Left cardiac atrium (tissue), 4 donors: ENCODE results near the gene PELI3. TPM values are rescaled to one million over a fixed set of nuclear protein-coding genes. Genes with fewer than 3 reads are reported as not detected.
"Not testable (repeated sequence)": the region's sequence is repeated elsewhere in the genome, so short reads cannot be mapped to it uniquely, and the experiment has no call there.

Experiments
- ATAC-seq, 2 donors: fragments of 200-7000 bp; cut with Tn5 transposase; one replicate each; pipeline ENCODE4 v1.9.1; 2020; ENCODE audit warnings: mild to moderate bottlenecking in 2 of 2, moderate library complexity in 2 of 2
- DNase-seq: peaks from one replicate; pipeline ENCODE4 v3.0.0-alpha.2; 2020
- intact Hi-C, 2 donors: fragments of 100-400 bp; cut with DNase I; formaldehyde crosslinking; loops; one replicate each; pipeline versions ENCODE4 v1.14.1 to v1.15.1; 2022 to 2023
- long read RNA-seq: library from polyadenylated mRNA; unstranded; transcript quantifications from one replicate; pipeline ENCODE4 v2.0.0, GENCODE V29; 2021
- total RNA-seq, 2 donors: library from RNA; stranded (reverse); fragmentation: NEBNext Ultra II Directional; extraction: Animal tissue kit (Norgen Biotek cat#: 25700); gene quantifications; one replicate each; pipeline ENCODE4 v1.2.1, GENCODE V29; 2021
- donor health status: DM: no; HTN: yes; CAD: no.
- donor health status: DM: no; HTN: yes; CAD: no; lungs with severe emphysema.
- donor health status: DM: yes; HTN: yes; CAD: no.
- donor health status: Dilated cardiomyopathy.

PELI3 gene, protein sequence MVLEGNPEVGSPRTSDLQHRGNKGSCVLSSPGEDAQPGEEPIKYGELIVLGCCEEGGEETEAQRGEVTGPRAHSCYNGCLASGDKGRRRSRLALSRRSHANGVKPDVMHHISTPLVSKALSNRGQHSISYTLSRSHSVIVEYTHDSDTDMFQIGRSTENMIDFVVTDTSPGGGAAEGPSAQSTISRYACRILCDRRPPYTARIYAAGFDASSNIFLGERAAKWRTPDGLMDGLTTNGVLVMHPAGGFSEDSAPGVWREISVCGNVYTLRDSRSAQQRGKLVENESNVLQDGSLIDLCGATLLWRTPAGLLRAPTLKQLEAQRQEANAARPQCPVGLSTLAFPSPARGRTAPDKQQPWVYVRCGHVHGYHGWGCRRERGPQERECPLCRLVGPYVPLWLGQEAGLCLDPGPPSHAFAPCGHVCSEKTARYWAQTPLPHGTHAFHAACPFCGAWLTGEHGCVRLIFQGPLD
- total RNA-seq: 10 to 100 TPM in 1 of 2 donors, 1 to 10 TPM in 1; 9.1 to 11.0 TPM
- long read RNA-seq, partial matches to known transcripts: 9 of 9 reads
- long read RNA-seq, other reads (novel, unspliced or antisense): 0 of 9 reads

DNA sequence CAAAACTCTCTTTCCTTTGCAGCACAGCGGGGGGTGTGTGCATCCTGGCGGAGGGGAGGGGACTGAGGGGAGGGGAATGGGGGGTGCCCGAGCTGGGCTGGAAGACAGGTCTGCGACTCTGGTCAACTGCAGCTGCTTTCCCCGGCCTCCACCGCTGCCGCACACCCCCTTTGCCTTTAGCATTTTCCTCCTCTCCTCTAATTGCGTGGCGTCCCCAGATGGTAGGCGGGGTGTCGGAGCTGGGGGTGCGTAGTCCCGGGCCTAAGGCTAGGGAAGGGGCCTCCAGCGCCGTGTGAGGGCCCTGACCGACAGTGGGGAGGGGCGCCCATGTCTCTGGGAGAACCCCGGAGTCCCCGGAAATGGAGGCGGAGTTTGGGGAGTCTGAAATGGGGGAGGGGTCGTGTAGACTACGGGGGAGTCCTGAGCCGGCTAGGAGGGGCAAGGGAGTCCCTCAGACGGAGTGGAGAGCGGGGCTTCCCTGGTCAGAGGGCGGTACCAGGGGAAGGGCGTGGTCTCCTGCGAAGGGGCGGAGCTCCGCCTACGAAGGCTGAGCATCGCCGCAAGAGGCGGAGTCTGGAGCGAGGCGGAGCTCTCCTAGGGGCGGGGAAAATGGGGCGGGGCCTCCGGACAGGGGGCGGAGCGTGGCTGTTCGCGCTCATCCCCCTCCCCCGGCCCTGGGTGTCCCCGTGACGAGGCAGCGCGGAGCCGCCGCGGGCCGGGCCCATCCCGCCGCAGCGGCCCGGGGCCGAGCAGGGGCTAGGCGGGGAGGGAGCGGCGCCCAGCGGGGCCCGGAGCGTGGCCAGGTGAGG lies at the start of gene PELI3:
PELI3 (plus strand) TSS at position 681 of the 809 bp plus-strand sequence. CDS start 1,224 bp downstream, outside the sequence.
- ATAC-seq (peak; percentile 98 to 99), DNase-seq (peak; percentile 92)
- intact Hi-C loops: no loop called here

DNA sequence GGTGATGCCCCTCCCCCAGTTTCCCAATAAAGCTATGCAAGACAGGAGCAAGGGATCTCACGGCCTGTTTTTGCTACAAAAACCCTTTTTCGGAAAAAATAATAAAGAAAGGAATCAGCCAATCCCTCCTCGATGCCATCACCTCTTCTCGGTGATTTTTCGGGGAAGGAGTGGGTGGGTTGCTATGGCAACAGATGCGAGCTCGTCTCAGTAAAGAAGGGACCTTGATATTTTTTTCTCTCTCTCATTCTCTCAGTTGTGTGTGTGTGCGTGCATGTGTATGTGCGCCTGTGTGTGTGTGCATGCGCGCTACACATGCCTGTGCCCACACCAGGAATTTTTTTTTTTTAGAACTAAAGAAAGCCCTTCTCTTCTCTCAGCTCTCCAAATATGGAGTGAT lies 49.7 kb upstream of the PELI3 start:
- intact Hi-C loops: no loop called here
- ATAC-seq (no peak), DNase-seq (no peak)

DNA sequence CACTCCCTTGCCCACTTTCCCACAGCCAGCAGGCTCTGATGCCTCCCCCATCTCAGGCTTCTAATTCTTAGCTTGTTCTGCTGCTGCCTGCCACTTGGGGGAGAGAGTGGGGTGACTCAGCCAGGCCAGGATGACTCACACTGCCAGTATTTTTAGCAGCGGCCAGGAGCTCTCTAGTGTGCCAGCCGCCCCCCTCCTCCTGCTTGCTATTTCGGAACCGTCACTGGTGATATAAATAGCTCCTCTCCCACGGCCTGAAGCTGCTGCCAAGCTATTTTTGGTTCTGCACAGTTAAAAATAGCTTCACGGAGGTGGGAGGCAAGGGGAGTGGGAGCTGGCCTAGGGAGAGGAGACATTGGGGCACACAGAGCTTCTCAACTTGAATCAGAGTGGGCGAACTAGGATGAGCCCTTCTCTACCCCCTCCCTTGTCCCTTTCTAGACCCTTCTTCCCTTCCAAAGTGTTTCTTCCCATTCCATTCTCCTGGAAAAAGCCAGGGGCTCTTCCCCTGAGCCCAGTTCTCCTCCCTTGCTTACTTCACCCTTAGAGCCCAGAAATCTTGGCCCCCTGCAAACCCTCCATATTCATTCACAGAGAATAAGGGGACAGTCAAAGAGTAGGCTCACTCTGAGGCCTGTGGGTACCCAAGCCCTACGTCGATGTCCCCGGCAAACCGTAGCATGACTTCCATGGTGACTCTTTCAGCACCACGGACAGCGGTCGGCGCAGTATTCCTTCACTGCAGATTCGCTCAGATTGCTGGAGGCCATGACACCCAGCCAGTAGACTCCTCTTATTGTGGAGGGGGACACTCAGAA lies 48.3 kb upstream of the PELI3 start:
- ATAC-seq (peak; percentile 91 to 94), DNase-seq (peak; percentile 83)
- intact Hi-C loops: no loop called here

DNA sequence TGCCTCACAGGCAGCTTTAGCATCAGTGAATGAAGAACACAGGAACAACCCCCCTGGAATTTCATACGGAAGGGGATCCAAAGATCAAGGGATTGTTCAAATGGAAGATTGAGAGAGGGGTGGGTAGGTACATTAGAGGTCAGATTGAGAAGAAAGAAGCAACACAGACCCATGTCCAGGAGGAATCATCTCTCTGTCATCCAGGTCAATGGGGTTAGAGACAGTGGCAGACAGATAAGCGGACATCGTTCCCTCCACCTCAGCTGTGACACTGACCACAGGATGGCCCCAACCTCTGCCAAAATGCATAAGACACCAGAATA lies 47.8 kb upstream of the PELI3 start:
- intact Hi-C loops: no loop called here
- ATAC-seq: no peak
- DNase-seq: no peak

DNA sequence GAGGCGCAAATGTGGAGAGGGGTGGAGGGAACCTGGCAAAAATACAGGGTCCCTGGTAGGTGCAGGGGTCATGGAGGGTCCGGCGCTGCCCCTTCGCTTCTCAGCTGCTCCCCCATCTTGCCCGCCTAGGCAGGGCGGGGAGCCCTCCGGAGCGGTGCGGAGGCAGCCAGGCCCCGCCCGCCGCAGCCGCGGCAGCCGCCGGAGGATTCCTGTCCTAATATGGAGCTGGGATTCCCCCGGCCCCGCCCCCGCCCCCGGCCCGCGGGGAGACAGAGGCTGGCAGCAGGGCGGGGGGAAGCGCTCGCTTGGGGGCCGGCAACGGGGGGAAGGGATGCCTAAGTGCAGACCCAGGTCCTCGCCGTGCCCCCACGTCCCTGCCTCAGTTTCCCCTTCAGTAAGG lies 46.9 kb upstream of the PELI3 start:
- intact Hi-C loops: no loop called here
- ATAC-seq (no peak), DNase-seq (no peak)

DNA sequence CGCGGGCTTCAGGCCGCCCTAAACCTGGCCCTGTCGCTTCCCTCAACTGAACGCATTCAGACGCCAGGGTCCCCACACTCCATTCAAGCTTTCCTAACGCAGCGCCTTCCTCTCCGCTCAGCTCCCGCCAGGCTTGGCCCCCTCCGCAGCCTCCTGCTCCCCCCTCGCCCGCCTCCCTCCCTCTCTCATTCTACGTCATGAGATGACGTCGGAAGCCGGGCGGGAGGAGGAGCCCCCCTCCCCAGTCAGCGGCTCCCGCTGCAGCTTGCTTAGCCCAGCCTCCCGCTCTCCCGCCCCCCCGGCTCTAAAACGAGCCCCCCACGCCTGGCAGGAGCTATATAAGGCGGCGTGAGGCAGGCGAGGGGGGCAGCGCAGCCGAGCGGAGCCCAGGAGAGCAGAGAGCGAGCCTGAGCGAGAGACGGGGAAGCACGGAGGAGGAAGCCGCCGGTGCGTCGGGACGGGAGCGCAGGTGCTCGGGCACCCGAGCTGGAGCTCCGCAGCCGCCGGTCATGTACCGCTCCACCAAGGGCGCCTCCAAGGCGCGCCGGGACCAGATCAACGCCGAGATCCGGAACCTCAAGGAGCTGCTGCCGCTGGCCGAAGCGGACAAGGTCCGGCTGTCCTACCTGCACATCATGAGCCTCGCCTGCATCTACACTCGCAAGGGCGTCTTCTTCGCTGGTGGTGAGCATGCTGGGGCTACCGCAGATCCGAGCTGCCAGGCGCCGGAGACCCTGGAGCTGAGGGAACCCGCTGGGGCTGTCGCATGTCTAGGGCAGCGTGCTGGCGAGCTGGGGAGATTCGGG lies 45.8 kb upstream of the PELI3 start, which contains the start of gene NPAS4:
NPAS4 (plus strand) TSS at position 365 of the 806 bp plus-strand sequence; CDS start at position 510, 145 bp downstream.
- intact Hi-C loops: no loop called here
- DNase-seq (no peak), ATAC-seq (no peak)

DNA sequence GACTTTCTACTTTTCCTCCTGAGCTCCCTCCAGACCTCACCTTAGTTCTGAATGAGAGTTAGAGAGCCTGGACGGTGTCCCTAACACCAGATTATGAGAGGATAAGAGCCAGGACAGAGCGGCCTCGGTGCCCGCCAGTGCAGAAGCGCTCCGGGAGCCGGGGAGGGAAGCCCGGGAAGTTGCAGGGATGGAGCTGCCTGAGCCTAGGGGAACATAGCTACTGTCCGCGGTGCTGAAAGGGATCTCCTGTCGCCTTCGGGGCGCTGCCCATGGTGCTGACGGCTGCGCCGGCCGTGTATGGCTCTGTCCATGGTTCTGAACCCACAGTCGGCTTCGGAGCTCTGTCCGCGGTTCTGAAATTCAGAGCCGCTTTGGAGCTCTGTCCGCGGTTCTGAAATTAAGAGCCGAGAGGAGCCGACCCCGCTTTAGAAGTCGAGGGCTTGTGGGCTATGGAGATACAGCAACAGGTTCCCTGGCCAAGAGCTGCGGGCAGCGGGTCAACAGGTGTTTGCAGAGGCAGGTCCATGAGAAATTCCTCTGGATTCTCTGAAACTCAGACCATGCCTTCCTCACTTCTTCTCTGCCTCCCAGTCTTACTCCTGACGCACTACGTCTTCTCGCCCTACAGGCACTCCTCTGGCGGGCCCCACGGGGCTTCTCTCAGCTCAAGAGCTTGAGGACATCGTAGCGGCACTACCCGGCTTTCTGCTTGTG lies 45.1 kb upstream of the PELI3 start:
- ATAC-seq (peak; percentile 81 to 88), DNase-seq (peak; percentile 92)
- intact Hi-C loops: no loop called here

DNA sequence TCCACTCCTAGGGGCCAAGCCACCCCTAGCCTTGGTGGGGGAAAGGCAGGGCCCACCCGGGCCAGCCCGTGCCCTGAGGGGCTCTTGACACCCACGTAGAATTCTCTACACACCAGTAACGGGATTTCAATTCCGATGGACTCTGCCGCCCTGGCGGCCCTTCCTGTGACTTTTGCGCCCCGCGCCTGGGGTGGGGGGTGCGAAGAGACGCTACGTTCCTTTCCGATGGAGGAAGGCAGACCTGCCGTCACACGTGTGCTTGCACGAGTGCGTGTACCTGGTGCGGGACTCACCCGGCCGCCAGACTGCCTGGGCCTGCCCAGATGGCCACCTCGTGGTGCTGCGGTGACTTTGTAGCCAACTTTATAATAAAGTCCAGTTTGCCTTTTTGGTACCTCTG lies 40.4 kb upstream of the PELI3 start:
- ATAC-seq: no peak
- intact Hi-C loops: no loop called here
- DNase-seq: no peak

DNA sequence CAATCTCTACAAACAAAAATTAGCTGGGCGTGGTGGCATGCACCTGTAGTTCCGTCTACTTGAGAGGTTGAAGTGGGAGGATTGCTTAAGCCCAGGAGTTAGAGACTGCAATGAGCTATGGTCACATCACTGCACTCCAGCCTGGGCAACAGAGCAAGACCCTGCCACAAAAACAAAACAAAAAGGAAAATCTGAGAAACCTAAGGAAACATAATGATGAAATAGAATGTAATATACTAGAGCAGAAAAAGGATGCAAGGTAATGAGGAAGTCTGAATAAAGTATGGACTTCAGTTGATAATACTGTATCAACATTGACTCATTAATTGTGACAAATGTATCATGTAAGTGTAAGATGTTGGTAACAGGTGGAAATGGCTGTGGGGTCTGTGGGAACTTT lies 37.8 kb upstream of the PELI3 start:
- no peak for ATAC-seq
- no peak for DNase-seq
- intact Hi-C loops: no loop called here

DNA sequence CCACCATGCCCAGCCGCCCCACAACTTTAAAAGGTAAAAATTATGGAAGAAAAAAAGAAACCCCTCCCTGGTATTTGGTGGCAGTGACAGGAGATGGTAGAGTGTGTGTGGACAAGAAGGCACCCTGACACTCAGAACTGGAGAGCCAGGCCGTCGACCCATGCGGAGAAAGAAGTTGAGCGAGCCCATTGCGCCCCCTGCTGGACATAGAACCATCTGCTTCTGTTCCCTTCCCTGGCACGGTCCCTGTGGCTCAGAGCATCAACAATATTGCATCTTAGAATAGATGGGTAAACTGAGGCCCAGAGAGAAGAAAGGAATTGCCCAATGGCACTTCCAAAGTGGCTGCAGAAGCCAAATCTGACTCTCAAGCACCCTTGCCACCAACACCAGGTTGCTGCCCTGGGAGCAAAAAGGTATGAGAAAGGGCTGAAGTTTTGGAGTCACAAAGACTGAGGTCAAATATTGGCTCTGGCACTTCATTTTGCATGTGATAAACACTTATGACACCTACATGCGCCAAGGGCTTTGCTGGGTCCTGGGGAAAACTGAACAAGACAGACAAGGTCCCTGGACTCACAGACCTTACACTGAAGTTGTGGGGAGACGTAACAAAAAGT lies 36.6 kb upstream of the PELI3 start:
- ATAC-seq: peak; percentile 84 to 85
- intact Hi-C loops: loop anchor here in 1 of 2 donors (1.0 kb wide), 1 partner anchor 22 kb away; no protein-coding TSS in a partner anchor
- DNase-seq: peak; percentile 76

DNA sequence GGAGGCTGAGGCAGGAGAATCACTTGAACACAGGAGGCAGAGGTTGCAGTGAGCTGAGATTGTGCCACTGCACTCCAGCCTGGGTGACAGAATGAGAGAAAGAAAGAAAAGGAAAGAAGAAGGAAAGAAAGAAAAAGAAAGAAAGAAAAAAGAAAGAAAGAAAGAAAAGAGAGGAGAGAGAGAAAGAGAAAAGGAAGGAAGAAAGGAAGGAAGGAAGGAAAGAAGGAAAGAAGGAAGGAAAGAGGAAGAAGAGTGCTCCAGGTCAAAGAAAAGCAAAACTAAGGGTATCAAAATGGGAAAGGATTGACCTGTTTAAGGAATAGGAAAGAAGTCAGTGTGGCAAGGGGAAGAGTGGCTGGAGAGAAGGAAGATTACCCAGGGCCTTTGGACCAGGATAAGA lies 35.4 kb upstream of the PELI3 start:
- ATAC-seq, DNase-seq, intact Hi-C loops: not testable (repeated sequence)

DNA sequence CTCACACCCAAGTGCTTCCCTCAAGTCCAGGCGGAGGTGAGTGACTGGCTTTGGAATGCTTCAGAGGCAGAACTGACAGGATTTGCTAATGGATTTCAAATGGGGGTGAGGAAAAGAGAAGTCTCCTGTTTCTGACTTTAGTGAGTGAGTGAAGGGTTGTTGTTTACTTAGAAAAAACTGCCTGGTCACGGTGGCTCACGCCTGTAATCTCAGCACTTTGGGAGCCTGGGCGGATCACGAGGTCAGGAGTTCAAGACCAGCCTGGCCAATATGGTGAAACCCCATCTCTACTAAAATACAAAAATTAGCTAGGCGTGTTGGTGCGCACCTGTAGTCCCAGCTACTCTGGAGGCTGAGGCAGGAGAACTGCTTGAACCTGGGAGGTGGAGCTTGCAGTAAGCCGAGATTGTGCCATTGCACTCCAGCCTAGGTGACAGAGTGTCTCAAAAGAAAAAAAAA lies 34.8 kb upstream of the PELI3 start:
- intact Hi-C loops, ATAC-seq, DNase-seq: not testable (repeated sequence)

DNA sequence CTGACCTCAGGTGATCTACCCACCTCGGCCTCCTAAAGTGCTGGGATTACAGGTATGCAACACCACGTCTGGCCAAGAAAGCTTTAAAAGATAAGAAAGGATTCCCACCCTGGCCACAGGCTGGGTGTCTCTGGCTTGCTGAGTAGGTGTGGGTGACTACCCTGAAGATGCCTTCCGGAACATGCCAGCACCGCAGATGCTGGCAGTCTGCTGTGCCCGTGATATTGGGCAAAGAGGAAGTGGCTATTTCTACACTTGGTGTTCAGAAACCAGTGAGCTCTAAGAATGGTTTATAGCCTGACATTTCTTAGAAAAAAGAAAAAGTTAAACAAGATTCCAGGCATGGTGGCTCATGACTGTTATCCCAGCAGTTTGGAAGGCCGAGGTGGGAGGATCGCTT lies 34.1 kb upstream of the PELI3 start:
- intact Hi-C loops: no loop called here
- no peak for DNase-seq
- no peak for ATAC-seq

DNA sequence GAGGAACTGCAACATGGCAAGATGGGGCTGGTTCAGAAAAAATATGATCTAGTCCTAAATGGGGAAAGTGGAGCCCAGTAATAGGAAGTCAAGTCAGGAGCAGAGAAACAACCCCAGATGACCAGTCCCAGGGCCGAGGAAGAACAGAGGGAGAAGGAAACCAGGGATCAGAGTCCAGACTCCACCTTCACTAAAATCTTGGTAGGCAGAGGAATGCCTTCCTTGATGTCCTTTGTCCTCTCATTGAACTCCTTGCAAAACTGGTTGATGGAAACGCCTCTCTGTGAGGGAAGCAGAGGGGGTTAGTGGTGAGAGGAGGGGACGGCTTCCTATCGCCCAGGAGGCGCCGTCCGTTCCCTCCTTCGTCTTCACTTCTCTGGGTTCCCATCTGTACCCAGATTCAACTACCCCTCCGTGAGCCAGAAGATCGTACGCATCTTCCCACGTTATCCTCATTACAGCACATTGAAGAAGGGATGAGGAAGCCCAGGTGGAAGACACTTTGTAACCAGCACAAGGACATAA lies 28.7 kb upstream of the PELI3 start:
- no peak for ATAC-seq
- intact Hi-C loops: no loop called here
- DNase-seq: no peak

DNA sequence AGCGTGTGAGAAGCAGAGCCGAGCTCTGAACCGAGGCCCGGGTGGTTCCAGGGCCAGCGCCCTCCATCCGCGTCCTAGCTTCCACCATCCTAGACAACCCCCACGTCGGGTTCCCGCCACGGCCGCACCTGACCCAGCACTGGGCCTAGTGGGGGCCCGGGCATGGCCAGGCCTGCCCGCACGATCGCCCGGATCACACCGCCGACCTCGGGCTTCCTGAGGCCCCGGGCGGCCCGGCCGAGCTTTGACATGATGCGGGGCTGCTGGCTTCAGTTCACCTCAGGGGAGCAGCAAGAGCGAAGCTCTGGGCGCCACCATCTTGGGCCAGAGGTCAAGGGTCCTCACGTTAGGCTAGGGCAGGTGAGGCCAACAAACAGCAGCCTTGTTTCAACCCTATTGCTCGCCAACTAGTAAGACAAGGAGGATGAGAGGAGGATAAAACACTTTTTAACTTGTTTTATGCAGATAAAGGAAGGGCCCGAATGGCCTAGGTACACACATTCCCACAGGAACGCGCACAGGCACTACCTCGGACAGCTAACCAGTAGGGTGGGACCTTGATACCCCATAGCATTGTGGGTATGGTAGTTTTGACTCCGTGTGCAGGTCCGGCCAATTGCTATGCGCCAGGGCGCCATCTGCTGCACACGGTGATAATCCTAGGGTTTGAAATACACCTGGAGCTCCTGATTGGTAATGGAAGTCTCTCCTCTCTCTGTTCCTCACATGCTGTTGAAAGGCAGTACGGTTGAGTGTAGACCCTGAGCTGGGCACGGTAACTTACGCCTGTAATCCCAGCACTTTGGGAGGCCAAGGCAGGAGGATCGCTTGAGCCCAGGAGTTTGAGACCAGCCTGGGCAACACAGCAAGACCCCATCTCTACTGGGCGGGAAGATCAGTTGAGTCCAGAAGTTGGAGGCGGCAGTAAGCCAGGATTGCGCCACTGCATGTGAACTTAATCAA lies 27.9 kb upstream of the PELI3 start, which contains the start of gene MRPL11:
MRPL11 (minus strand) TSS at position 345 of the 963 bp plus-strand sequence; CDS start at position 251, 94 bp downstream.
- intact Hi-C loops: no loop called here
- peak; percentile 91 for DNase-seq
- peak; percentile 99 for ATAC-seq
